PFSK-1 (cell line): Measurements from ENCODE around the gene CMTM2.

Experiments
- FOXP2 ChIP-seq: optimal IDR thresholded peaks from 2 replicates; pipeline ENCODE3; 2011; ENCODE audit warnings: borderline replicate concordance, control low read depth, inconsistent platforms; ENCODE audit not compliant: insufficient read depth; ENCODE audit errors: extremely low read length, extremely low read depth
- POLR2AphosphoS5 ChIP-seq: IDR thresholded peaks from 2 replicates; pipeline ENCODE4 v1.6.1; 2012; ENCODE audit warnings: low read depth, mild to moderate bottlenecking, control low read depth, low read length, moderate library complexity
- REST ChIP-seq, 2 experiments: IDR thresholded peaks; 2 replicates each; pipeline versions ENCODE4 v1.6.1 to v1.8.0; 2011 to 2012; ENCODE audit warnings: low read depth in 2 of 2, low read length in 2 of 2, control low read depth in 1 of 2, inconsistent platforms in 1 of 2, mild to moderate bottlenecking in 1 of 2, moderate library complexity in 1 of 2; ENCODE audit not compliant: insufficient read depth in 1 of 2
- SIN3A ChIP-seq: IDR thresholded peaks from 2 replicates; pipeline ENCODE4 v1.6.1; 2012; ENCODE audit warnings: mild to moderate bottlenecking, low read length, moderate library complexity, borderline replicate concordance; ENCODE audit not compliant: insufficient read depth
- TAF1 ChIP-seq: IDR thresholded peaks from 2 replicates; pipeline ENCODE4 v1.6.1; 2012; ENCODE audit warnings: low read length, control low read depth, borderline replicate concordance; ENCODE audit not compliant: insufficient read depth

CMTM2 gene

GRCh38 chr16:66636199-66636598, 56.9 kb downstream of the CMTM2 start:
- TF ChIP-seq REST (IDR thresholded peaks at IDR 0.05; ENCODE audit: insufficient read depth in 1 of 2, low read depth in 2 of 2, low read length in 2 of 2) (no peak), TAF1 (no peak), FOXP2 (no peak), POLR2AphosphoS5 (no peak), SIN3A (no peak)

- no peak for TF ChIP-seq POLR2AphosphoS5
- TF ChIP-seq TAF1, result no peak
- no peak for TF ChIP-seq REST (IDR thresholded peaks at IDR 0.05; ENCODE audit: insufficient read depth in 1 of 2, low read depth in 2 of 2, low read length in 2 of 2)
- no peak for TF ChIP-seq FOXP2
- TF ChIP-seq SIN3A, result no peak
Observed at GRCh38 chr16:66637806-66638205, 58.5 kb downstream of the CMTM2 start.
